Fibroblast of lung (primary cell): ENCODE results near the gene HIKESHI. TPM values are rescaled to one million over a fixed set of nuclear protein-coding genes. Genes with fewer than 3 reads are reported as not detected.

Experiments
- DNase-seq, 2 donors: peaks; one replicate each; pipeline versions ENCODE4 v3.0.0 to v3.0.0-alpha.2; 2010; ENCODE audit warnings: low read depth in 2 of 2
- H2AFZ ChIP-seq: 2 replicates; pipeline ENCODE4 v1.5.1; 2012; ENCODE audit warnings: low read length, control low read depth, inconsistent platforms
- H3K27ac ChIP-seq: 2 replicates; pipeline ENCODE4 v1.5.1; 2011; ENCODE audit warnings: low read length, control low read depth; ENCODE audit not compliant: insufficient read depth
- H3K27me3 ChIP-seq: 2 replicates; pipeline ENCODE4 v1.5.1; 2011; ENCODE audit warnings: mild to moderate bottlenecking, low read length; ENCODE audit not compliant: control insufficient read depth, insufficient read depth
- H3K36me3 ChIP-seq: 2 replicates; pipeline ENCODE4 v1.5.1; 2011; ENCODE audit warnings: low read length; ENCODE audit not compliant: control insufficient read depth, insufficient read depth
- H3K4me1 ChIP-seq: 2 replicates; pipeline ENCODE4 v1.5.1; 2011; ENCODE audit warnings: low read length; ENCODE audit not compliant: control insufficient read depth, insufficient read depth; ENCODE audit errors: extremely low read depth
- H3K4me2 ChIP-seq: 2 replicates; pipeline ENCODE4 v1.5.1; 2011; ENCODE audit warnings: low read length, control low read depth; ENCODE audit not compliant: insufficient read depth; ENCODE audit errors: extremely low read depth
- H3K4me3 ChIP-seq, 4 experiments: fragments of 200-600 bp in 1 of 4; sonication (generic) in 1 of 4; replicated peaks in 1 of 4; 2 replicates each; pipeline ENCODE4 v1.5.1; 2011 to 2016; ENCODE audit warnings: low read length in 4 of 4, low read depth in 3 of 4, mild to moderate bottlenecking in 3 of 4, control low read depth in 2 of 4, inconsistent platforms in 1 of 4, mixed read lengths in 1 of 4; ENCODE audit not compliant: insufficient read depth in 1 of 4; ENCODE audit errors: control extremely low read depth in 1 of 4
- H3K79me2 ChIP-seq: 2 replicates; pipeline ENCODE4 v1.5.1; 2012; ENCODE audit warnings: mild to moderate bottlenecking, low read length, inconsistent platforms; ENCODE audit not compliant: control insufficient read depth, insufficient read depth
- H3K9ac ChIP-seq: 2 replicates; pipeline ENCODE4 v1.5.1; 2011; ENCODE audit warnings: mild to moderate bottlenecking, low read length, control low read depth; ENCODE audit not compliant: insufficient read depth
- H3K9me3 ChIP-seq: 2 replicates; pipeline ENCODE4 v1.5.1; 2012; ENCODE audit warnings: low read depth, low read length; ENCODE audit not compliant: control insufficient read depth, insufficient read depth
- H4K20me1 ChIP-seq: 2 replicates; pipeline ENCODE4 v1.5.1; 2011; ENCODE audit warnings: low read length; ENCODE audit not compliant: control insufficient read depth, insufficient read depth; ENCODE audit errors: extremely low read depth
- EZH2 ChIP-seq: IDR thresholded peaks from 2 replicates; pipeline ENCODE4 v1.5.1; 2012; ENCODE audit warnings: low read length, control low read depth, mild to moderate bottlenecking; ENCODE audit errors: missing control alignments
- polyA plus RNA-seq, 2 donors: library from polyadenylated mRNA; depleted of rRNA in 1 of 2; stranded (reverse) in 1 of 2; unstranded in 1 of 2; fragments of >200 nt; gene quantifications; 2 replicates each; pipeline ENCODE4 v1.2.1, GENCODE V29; 2011 to 2012; ENCODE audit warnings: missing spikeins in 1 of 2
- total RNA-seq: library from RNA; depleted of rRNA; stranded (reverse); fragments of >200 nt; gene quantifications from 2 replicates; pipeline ENCODE4 v1.2.1, GENCODE V29; 2014
- TF ChIP-seq, protein P1 (sequence below), 2 donors: IDR thresholded peaks in 1 of 2; conservative IDR thresholded peaks in 1 of 2; 1 replicate in 1 of 2; 2 replicates in 1 of 2; pipeline ENCODE4 v1.5.1; 2011 to 2012; ENCODE audit warnings: low read length in 2 of 2, control low read depth in 1 of 2, inconsistent platforms in 1 of 2, low read depth in 1 of 2, mild to moderate bottlenecking in 1 of 2

Gene HIKESHI
- total and polyA plus RNA-seq, 2 donors (not counting 1 experiment from before 2014, with no cell fraction given), result 64.1 to 74.3 TPM

DNA sequence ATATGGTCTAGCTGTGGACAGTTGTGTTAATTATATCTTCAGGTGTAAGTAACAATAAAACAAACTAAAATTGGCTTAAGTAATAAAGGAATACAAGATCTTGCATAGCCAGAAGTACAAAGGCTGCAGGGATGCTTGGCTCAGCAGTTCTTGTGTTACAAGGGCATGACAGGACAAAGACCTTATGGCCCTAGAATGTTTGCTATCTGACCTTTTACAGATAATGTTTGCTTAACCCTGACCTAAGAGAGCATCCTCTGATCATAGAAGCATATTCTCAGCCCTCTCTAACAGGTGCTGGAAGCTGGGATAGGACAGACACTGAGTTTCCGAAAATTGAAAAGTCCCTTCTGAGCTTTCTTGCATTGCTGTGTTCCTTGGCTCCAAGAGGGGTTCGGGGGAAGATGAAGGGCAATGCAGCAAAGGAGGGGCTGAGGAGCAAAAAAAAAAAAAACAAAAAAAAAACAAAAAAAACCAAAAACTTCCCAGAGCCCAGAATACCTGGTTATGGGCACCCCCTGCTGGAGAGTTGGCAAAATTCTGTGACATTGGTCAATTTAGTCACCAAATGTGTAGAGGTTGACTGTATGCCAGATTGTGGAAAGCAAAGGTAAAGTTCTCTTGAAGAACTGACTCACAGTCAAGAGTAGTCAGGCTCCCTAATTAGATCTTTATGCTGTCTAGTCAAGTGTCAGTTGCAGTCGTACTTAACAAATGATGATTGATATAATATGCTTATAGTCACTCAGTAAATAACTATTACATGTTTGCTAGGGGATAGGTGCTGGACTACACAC, 10.4 kb upstream of the HIKESHI start:
- no peak for TF ChIP-seq EZH2
- TF ChIP-seq, protein P1, sequence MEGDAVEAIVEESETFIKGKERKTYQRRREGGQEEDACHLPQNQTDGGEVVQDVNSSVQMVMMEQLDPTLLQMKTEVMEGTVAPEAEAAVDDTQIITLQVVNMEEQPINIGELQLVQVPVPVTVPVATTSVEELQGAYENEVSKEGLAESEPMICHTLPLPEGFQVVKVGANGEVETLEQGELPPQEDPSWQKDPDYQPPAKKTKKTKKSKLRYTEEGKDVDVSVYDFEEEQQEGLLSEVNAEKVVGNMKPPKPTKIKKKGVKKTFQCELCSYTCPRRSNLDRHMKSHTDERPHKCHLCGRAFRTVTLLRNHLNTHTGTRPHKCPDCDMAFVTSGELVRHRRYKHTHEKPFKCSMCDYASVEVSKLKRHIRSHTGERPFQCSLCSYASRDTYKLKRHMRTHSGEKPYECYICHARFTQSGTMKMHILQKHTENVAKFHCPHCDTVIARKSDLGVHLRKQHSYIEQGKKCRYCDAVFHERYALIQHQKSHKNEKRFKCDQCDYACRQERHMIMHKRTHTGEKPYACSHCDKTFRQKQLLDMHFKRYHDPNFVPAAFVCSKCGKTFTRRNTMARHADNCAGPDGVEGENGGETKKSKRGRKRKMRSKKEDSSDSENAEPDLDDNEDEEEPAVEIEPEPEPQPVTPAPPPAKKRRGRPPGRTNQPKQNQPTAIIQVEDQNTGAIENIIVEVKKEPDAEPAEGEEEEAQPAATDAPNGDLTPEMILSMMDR (conservative IDR thresholded peaks at IDR 0.05 in 1 of 2, IDR thresholded peaks at IDR 0.05 in 1 of 2; ENCODE audit: low read depth in 1 of 2, low read length in 2 of 2), result peak; percentile 67 to 70
- Histone ChIP-seq H3K9ac (no peak overlapping the region), H3K4me3 (no peak overlapping the region), H4K20me1 (no peaks in the 10 kb centered on the region), H3K79me2 (no peaks in the 10 kb centered on the region), H3K4me2 (no peak overlapping the region), H2AFZ (no peak overlapping the region), H3K4me1 (no peaks in the 10 kb centered on the region), H3K9me3 (no peaks in the 10 kb centered on the region), H3K27ac (no peak overlapping the region), H3K27me3 (no peaks in the 10 kb centered on the region), H3K36me3 (no peaks in the 10 kb centered on the region)
- DNase-seq, result peak; percentile 56 to 57

DNA sequence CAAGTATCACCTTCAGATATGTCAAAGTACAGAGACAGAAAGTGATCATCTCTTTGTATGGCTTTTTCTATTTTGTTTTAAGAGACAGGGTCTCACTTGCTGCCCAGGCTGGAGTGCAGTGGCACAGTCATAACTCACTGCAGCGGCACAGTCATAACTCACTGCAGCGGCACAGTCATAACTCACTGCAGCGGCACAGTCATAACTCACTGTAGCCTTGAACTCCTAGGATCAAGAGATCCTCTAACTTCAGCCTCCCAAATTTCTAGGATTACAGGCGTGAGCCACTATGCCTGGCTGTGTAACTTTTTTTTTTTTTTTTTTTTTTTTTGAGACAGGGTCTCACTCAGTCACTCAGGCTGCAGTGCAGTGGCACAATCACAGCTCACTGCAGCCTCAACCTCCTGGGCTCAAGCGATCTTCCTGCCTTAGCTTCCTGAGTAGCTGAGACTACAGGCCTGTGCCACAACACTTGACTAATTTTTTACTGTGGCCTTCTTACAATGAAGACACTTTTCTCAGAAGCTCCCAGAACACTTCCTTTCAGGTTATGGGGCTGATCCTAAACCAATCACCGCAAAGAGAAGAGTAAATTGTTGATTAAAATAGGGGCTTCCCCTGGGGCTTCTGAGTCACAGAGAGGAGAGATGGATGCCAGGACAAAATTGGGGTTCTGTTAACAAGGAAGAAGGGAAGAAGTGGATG, 9.0 kb upstream of the HIKESHI start:
- no peaks in the 10 kb centered on the region for H4K20me1 ChIP-seq
- H3K9me3 ChIP-seq, result no peaks in the 10 kb centered on the region
- no peak overlapping the region for H3K27ac ChIP-seq
- H3K27me3 ChIP-seq, result no peaks in the 10 kb centered on the region
- H3K4me2 ChIP-seq, result no peak overlapping the region
- H3K9ac ChIP-seq, result no peak overlapping the region
- no peak for DNase-seq
- no peaks in the 10 kb centered on the region for H3K79me2 ChIP-seq
- no peaks in the 10 kb centered on the region for H3K4me1 ChIP-seq
- no peak overlapping the region for H2AFZ ChIP-seq
- no peak overlapping the region for H3K4me3 ChIP-seq
- H3K36me3 ChIP-seq, result no peaks in the 10 kb centered on the region
- TF ChIP-seq, protein P1 (conservative IDR thresholded peaks at IDR 0.05 in 1 of 2, IDR thresholded peaks at IDR 0.05 in 1 of 2; ENCODE audit: low read depth in 1 of 2, low read length in 2 of 2), result no peak
- TF ChIP-seq EZH2, result no peak

DNA sequence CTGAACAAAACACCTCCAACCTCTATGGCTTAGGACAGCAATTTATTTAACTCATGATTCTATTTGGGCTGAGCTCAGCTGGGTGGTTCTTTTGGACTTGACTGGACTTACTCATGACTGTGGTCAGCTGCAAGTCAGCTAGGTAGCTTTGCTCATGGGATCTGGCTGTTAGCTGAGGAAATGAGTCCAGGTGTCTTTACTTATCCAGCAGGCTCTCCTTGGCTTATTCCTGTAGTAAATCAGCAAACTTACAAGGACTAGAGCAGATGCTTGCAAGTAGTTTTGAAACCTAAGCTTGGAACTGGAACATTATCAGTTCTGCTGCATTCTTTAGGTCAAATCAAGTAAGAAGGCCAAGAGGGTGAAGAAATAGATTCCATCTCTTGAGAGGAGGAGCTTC, 8.0 kb upstream of the HIKESHI start:
- no peak overlapping the region for H3K9ac ChIP-seq
- no peaks in the 10 kb centered on the region for H3K36me3 ChIP-seq
- H3K27me3 ChIP-seq, result no peaks in the 10 kb centered on the region
- H4K20me1 ChIP-seq, result no peaks in the 10 kb centered on the region
- no peak overlapping the region for H3K27ac ChIP-seq
- TF ChIP-seq, protein P1 (conservative IDR thresholded peaks at IDR 0.05 in 1 of 2, IDR thresholded peaks at IDR 0.05 in 1 of 2; ENCODE audit: low read depth in 1 of 2, low read length in 2 of 2), result no peak
- TF ChIP-seq EZH2, result no peak
- no peaks in the 10 kb centered on the region for H3K4me1 ChIP-seq
- H3K79me2 ChIP-seq, result no peaks in the 10 kb centered on the region
- H3K4me3 ChIP-seq, result no peak overlapping the region
- no peaks in the 10 kb centered on the region for H3K9me3 ChIP-seq
- no peak overlapping the region for H3K4me2 ChIP-seq
- H2AFZ ChIP-seq, result no peak overlapping the region
- no peak for DNase-seq
